ENCODE data around the gene CDKAL1.

CDKAL1 gene

GRCh38 chr6:20946890-20947289, 412.6 kb downstream of the CDKAL1 start:
- Histone ChIP-seq H3K4me1 (no peaks in the 10 kb centered on the region), H3K9ac (no peak overlapping the region), H3K4me2 (ENCODE audit: low read length) (no peak overlapping the region), H3K27me3 (ENCODE audit: control insufficient read depth, insufficient read depth, low read length) (no peaks in the 10 kb centered on the region), H3K79me2 (no peaks in the 10 kb centered on the region), H3K9me3 (ENCODE audit: control insufficient read depth, low read length) (no peaks in the 10 kb centered on the region), H3K27ac (no peak overlapping the region), H3K4me3 (ENCODE audit: low read depth, low read length) (no peak overlapping the region), H2AFZ (no peak overlapping the region), H3K36me3 (ENCODE audit: control insufficient read depth, insufficient read depth, low read length) (no peaks in the 10 kb centered on the region)
- no peak for TF ChIP-seq CTCF (IDR thresholded peaks at IDR 0.05)

GRCh38 chr6:20947977-20948376, 413.7 kb downstream of the CDKAL1 start:
- H3K27ac ChIP-seq, result no peak overlapping the region
- no peak overlapping the region for H3K4me2 ChIP-seq (ENCODE audit: low read length)
- H3K9ac ChIP-seq, result no peak overlapping the region
- no peaks in the 10 kb centered on the region for H3K79me2 ChIP-seq
- no peaks in the 10 kb centered on the region for H3K36me3 ChIP-seq (ENCODE audit: control insufficient read depth, insufficient read depth, low read length)
- no peaks in the 10 kb centered on the region for H3K27me3 ChIP-seq (ENCODE audit: control insufficient read depth, insufficient read depth, low read length)
- no peaks in the 10 kb centered on the region for H3K9me3 ChIP-seq (ENCODE audit: control insufficient read depth, low read length)
- H2AFZ ChIP-seq, result no peak overlapping the region
- H3K4me3 ChIP-seq (ENCODE audit: low read depth, low read length), result no peak overlapping the region
- no peak for TF ChIP-seq CTCF (IDR thresholded peaks at IDR 0.05)
- H3K4me1 ChIP-seq, result no peaks in the 10 kb centered on the region

- H3K4me3 ChIP-seq (ENCODE audit: low read depth, low read length), result no peak overlapping the region
- no peak overlapping the region for H3K9ac ChIP-seq
- no peak overlapping the region for H3K4me2 ChIP-seq (ENCODE audit: low read length)
- no peaks in the 10 kb centered on the region for H3K79me2 ChIP-seq
- H3K27ac ChIP-seq, result no peak overlapping the region
- TF ChIP-seq CTCF (IDR thresholded peaks at IDR 0.05), result no peak
- no peaks in the 10 kb centered on the region for H3K36me3 ChIP-seq (ENCODE audit: control insufficient read depth, insufficient read depth, low read length)
- H2AFZ ChIP-seq, result no peak overlapping the region
- no peaks in the 10 kb centered on the region for H3K9me3 ChIP-seq (ENCODE audit: control insufficient read depth, low read length)
- no peaks in the 10 kb centered on the region for H3K4me1 ChIP-seq
- H3K27me3 ChIP-seq (ENCODE audit: control insufficient read depth, insufficient read depth, low read length), result no peaks in the 10 kb centered on the region
These were observed 414.3 kb downstream of the CDKAL1 start for GRCh38 chr6:20948556-20948955.

- Histone ChIP-seq H3K4me1 (no peaks in the 10 kb centered on the region), H3K9me3 (ENCODE audit: control insufficient read depth, low read length) (no peaks in the 10 kb centered on the region), H3K27ac (no peak overlapping the region), H3K4me2 (ENCODE audit: low read length) (no peak overlapping the region), H2AFZ (no peak overlapping the region), H3K79me2 (no peaks in the 10 kb centered on the region), H3K4me3 (ENCODE audit: low read depth, low read length) (no peak overlapping the region), H3K9ac (no peak overlapping the region), H3K27me3 (ENCODE audit: control insufficient read depth, insufficient read depth, low read length) (no peaks in the 10 kb centered on the region), H3K36me3 (ENCODE audit: control insufficient read depth, insufficient read depth, low read length) (no peaks in the 10 kb centered on the region)
- no peak for TF ChIP-seq CTCF (IDR thresholded peaks at IDR 0.05)
These were observed 414.9 kb downstream of the CDKAL1 start for GRCh38 chr6:20949138-20949537.

GRCh38 chr6:20952699-20953474, 418.6 kb downstream of the CDKAL1 start:
- Histone ChIP-seq H3K9me3 (ENCODE audit: control insufficient read depth, low read length) (no peaks in the 10 kb centered on the region), H3K27me3 (ENCODE audit: control insufficient read depth, insufficient read depth, low read length) (no peaks in the 10 kb centered on the region), H3K4me3 (ENCODE audit: low read depth, low read length) (no peak overlapping the region), H2AFZ (no peak overlapping the region), H3K27ac (no peak overlapping the region), H3K4me2 (ENCODE audit: low read length) (no peak overlapping the region), H3K79me2 (no peaks in the 10 kb centered on the region), H3K4me1 (no peaks in the 10 kb centered on the region), H3K9ac (no peak overlapping the region), H3K36me3 (ENCODE audit: control insufficient read depth, insufficient read depth, low read length) (no peaks in the 10 kb centered on the region)
- TF ChIP-seq CTCF (IDR thresholded peaks at IDR 0.05), result no peak

All from parathyroid adenoma (tissue), 2 donors.